Measurements from ENCODE around the gene RICTOR.

DNA sequence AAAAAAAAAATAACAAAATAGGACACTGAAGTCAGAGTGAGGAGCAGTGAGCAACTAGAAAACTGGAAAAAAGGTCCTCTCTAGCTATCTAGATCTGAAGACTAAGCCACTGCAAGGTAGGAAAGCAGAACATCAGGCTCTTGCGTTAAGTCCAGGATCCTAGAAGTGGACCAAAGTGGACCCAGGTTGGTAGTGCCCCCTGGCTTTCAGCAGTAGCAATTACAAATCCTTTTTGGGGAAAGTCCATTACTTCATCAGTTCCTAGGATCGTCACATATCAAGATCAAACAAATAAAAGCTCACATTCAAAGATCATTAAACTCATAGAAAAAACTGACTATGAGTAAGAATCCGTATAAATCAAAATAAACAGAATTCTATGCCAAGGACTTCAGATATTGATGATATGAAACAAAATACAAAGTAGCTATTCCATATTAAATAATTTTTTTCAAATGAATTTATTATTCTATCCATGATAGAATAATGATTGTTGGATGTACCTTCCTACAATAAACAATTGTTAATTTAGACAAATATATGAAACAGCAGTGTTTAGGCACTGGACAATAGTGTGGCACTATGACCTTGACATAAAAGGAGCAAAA is 6.5 kb upstream of the RICTOR start:
- TF ChIP-seq MAZ (CRISPR knock-in tag; conservative IDR thresholded peaks at IDR 0.05 in 1 of 2, IDR thresholded peaks at IDR 0.05 in 1 of 2), result no peak
- no peak for TF ChIP-seq POLR2AphosphoS5 (IDR thresholded peaks at IDR 0.05; ENCODE audit: control insufficient read depth, insufficient read depth, low read depth, low read length)
- TF ChIP-seq, protein P1, sequence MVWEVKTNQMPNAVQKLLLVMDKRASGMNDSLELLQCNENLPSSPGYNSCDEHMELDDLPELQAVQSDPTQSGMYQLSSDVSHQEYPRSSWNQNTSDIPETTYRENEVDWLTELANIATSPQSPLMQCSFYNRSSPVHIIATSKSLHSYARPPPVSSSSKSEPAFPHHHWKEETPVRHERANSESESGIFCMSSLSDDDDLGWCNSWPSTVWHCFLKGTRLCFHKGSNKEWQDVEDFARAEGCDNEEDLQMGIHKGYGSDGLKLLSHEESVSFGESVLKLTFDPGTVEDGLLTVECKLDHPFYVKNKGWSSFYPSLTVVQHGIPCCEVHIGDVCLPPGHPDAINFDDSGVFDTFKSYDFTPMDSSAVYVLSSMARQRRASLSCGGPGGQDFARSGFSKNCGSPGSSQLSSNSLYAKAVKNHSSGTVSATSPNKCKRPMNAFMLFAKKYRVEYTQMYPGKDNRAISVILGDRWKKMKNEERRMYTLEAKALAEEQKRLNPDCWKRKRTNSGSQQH (CRISPR knock-in tag; IDR thresholded peaks at IDR 0.05), result no peak
- TF ChIP-seq PHF21A (IDR thresholded peaks at IDR 0.05; ENCODE audit: borderline replicate concordance, low read depth), result no peak
- TF ChIP-seq NR2C2 (CRISPR knock-in tag; IDR thresholded peaks at IDR 0.05), result no peak
- no peak for TF ChIP-seq NR2C2 (tag; IDR thresholded peaks at IDR 0.05)
- no peak for TF ChIP-seq GATA2 (CRISPR knock-in tag; IDR thresholded peaks at IDR 0.05)
- no peak for TF ChIP-seq FOXA1 (IDR thresholded peaks at IDR 0.05; ENCODE audit: borderline replicate concordance)
- no peak for TF ChIP-seq JUNB (CRISPR knock-in tag; conservative IDR thresholded peaks at IDR 0.05)
- TF ChIP-seq, protein P2, sequence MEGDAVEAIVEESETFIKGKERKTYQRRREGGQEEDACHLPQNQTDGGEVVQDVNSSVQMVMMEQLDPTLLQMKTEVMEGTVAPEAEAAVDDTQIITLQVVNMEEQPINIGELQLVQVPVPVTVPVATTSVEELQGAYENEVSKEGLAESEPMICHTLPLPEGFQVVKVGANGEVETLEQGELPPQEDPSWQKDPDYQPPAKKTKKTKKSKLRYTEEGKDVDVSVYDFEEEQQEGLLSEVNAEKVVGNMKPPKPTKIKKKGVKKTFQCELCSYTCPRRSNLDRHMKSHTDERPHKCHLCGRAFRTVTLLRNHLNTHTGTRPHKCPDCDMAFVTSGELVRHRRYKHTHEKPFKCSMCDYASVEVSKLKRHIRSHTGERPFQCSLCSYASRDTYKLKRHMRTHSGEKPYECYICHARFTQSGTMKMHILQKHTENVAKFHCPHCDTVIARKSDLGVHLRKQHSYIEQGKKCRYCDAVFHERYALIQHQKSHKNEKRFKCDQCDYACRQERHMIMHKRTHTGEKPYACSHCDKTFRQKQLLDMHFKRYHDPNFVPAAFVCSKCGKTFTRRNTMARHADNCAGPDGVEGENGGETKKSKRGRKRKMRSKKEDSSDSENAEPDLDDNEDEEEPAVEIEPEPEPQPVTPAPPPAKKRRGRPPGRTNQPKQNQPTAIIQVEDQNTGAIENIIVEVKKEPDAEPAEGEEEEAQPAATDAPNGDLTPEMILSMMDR (IDR thresholded peaks at IDR 0.05 in 2 of 3, conservative IDR thresholded peaks at IDR 0.05 in 1 of 3; ENCODE audit: insufficient read depth in 2 of 3, low read depth in 1 of 3, low read length in 3 of 3), result peak; percentile 82 to 94 (median 93)
- no peak for TF ChIP-seq ZKSCAN1 (IDR thresholded peaks at IDR 0.05; ENCODE audit: low read depth, low read length)
- TF ChIP-seq GTF2B (IDR thresholded peaks at IDR 0.05; ENCODE audit: extremely low read depth, insufficient read length), result no peak
- TF ChIP-seq CBX8 (IDR thresholded peaks at IDR 0.05; ENCODE audit: borderline replicate concordance, extremely low read depth, low read depth, low read length, poor library complexity, severe bottlenecking), result no peak
